Activated gamma-delta T cell (primary cell): ENCODE data around the gene NUFIP1.
"Not testable (repeated sequence)": the region's sequence is repeated elsewhere in the genome, so short reads cannot be mapped to it uniquely, and the experiment has no call there.

ENCODE experiments used
- DNase-seq: peaks from one replicate; lab custom pipeline; 2025; lab: John Stamatoyannopoulos, UW

NUFIP1 gene

DNA sequence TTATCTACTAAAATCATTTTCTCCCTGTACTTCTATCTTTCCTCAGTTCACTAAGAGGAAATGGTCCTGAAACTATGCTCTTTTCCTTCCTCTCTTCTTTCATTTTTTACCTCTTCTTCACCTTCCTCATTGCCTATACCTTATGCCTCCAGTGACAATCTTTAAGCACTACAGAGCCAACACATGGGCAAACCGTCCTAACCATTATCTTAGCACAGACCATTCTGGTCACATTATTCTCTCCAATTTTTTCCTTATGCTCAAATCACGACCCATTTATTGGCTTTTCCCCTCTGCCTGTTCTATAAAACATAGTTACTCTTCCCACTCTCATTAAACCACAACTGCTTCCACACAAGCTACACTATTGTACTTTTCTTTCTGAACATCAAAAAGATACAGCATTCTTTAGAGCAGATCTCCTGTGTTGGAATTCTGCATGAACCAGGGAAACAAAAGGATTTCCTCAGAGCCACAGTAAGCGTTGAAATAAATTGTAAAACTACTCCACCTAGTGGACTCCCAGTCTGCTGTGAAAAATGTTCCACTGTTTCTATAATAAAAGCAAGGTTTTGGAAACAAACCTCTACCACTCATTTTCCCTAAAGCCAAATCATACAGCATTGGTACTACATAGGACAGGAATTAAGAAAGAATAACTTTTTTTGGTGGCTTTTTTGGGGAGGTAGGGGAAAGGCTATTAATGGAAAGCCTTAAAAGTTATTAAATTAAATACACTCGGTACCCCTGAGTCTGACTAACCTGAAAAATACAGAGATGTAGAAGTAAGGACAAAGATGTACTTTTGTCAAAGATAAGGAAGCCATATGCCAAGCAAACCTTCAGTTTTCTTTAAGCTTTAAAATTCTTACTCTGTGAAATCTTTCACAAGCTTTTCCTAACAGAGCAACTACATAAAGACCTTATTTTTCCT, 19.5 kb downstream of the NUFIP1 start:
- DNase-seq: no peak

DNA sequence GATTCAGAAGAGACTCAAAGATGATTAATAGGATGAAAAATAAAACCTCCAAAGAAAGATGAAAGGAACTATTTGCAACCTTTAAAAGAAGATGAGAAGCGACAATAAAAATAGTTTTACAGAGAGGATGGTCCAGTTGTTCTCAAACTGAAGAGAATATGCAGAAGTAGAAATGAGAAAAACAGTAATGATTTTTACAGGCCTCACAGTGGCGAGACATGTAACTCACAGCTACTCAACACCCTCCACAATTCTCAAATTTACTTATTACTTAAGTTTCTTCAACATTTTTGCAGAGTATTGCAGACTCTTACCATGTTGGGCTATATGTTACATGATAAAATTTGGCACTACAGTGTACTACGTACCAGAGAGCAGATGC, 20.8 kb downstream of the NUFIP1 start:
- DNase-seq: no peak

DNA sequence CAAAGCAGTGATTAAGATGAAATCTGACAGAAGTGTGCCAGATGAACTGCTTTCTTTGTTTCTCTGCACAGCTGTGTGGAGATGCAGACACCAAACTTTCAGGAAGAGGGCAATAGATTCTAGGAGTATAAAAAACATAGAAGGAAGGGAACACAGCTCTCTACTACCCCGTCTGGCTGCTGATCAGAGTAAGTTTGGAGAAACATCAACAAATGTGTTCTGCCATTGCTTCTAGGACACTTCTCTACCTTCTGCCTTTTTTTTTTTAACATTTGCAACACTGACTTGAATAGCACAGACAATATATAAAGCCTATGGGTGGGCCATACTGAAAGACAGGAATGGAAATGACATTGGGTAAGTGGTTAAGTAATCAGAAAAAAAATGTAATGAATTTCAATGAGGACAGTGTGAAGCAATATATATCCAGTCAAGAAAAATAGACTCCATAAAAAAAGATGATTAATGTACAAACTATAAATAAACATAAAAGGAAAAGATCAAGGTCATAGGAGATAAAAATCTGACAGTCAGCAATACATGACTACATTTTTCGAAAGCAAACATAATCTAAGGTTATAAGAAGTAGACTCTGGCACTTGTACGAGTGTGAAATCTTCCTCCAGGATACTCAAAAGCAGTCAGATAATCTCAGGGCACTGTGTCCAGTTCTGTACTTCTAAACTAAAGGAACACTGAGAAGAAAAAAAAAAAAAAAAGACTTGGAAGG, 21.4 kb downstream of the NUFIP1 start:
- DNase-seq: no peak

GRCh38 chr13:44961997-44962396, 27.3 kb downstream of the NUFIP1 start:
- no peak for DNase-seq

GRCh38 chr13:44955406-44955805, 33.9 kb downstream of the NUFIP1 start:
- no peak for DNase-seq

- DNase-seq: no peak
Observed at GRCh38 chr13:44954224-44954623, 35.0 kb downstream of the NUFIP1 start.

DNA sequence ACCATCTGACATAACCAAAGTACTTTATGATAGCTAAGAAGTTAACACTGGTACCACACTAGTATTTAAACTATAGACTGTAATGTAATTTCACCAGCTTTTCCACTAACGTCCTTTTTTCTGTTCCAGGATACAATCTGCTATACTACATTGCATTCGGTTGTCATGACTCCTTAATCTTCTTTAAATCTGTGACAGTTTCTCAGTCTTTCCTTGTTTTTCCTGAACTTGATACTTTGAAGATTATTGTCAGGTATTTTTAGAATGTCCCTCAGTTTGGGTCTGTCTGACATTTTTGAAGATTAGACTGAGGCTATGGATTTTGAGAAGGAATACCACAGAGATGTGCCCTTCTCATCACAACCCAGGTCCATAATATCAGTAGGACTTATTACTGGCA, 36.6 kb downstream of the NUFIP1 start:
- no peak for DNase-seq

- no peak for DNase-seq
Observed at GRCh38 chr13:44951184-44951583, 38.1 kb downstream of the NUFIP1 start.

GRCh38 chr13:44943411-44943810, 45.9 kb downstream of the NUFIP1 start:
- not testable (repeated sequence) for DNase-seq

GRCh38 chr13:44938854-44939253, 50.4 kb downstream of the NUFIP1 start:
- DNase-seq: no peak

DNA sequence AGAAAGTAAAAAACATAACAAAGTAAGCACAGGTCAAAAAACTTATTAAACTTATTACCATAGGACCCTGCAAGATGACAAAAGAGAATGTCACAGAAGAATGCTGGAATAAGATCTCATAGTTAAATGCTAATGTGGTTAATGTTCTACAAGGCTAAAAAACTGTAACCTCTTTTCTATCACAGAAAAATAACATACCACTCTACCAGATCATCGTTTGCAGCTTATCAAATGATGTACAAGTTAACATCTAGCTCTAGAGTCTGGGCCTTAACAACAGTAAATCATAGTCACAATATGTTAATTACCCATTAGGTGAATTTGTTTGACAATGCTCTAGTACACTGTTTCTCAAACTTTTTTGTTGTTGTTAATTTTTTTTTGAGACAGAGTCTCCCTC, 53.0 kb downstream of the NUFIP1 start:
- DNase-seq: no peak

DNA sequence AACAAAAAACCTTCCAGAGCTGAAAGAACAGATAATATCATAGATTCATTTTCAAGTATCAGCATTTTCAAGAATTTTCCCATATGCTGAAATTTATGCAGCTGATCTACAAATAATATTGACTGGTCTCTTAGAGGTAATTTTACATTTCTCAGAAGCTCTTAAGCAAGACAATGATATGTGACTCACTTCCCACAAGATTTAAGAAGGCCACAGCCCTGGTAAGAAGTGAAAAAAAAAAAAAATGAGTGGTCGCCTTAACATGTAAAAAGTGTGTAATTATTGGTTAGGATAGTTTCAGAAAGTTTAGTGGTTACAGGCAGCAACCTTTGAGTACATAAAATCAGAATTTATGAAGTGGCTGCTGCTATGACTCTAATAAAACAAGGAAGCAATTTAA, 54.5 kb downstream of the NUFIP1 start:
- no peak for DNase-seq

- no peak for DNase-seq
Observed at GRCh38 chr13:44932850-44933251, 56.4 kb downstream of the NUFIP1 start.

DNA sequence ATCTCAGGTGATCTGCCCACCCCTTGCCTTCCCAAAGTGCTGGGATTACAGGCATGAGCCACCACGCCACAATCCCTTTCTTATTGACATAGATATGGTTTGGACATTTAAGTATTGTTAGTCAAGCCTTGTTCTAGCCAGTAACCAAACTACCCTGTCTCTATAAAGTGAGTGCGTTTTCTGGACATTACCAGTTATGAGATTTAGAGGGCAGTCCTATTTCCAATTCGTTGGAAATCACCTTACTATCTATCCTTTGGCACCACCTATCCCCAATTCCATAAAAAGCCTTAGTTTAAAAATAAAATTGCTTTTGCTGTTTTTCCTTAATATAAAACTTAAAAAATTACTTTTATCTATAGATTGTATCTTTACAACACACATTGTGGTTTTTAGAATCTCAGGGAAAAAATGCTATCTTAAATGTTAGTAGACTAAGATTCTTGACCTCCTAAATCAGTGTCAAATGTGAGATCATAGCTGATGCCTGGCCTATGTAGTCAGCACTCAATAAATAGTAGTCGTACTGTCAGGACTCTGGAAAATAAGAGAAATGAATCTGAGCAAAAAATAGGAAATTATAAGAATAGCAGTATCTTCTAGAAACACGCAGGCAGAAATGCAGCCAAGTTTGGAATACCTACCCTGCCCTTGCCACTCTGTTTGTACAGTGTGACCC, 57.0 kb downstream of the NUFIP1 start:
- no peak for DNase-seq

- DNase-seq: no peak
Observed at GRCh38 chr13:44930963-44931623, 58.2 kb downstream of the NUFIP1 start.

DNA sequence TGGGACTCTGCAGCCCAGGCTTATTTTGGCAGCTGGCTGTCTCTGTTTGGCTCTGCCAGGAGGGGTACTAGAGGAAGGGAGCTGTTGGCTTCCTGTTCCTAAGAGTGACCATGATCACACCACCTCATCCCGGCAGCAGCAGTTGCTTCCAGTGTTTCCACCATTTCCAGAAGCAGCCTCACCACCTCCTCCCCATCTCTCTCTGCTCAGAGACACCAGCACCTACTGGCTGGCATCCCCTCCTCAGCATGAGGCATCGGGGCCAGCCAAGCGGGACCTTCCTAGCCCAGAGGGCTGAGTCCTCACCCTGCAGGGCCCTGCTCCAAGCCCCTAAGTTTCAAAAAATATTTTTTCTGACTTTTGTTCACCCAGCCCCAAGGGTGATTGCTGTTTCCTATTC, 59.0 kb downstream of the NUFIP1 start:
- no peak for DNase-seq

DNA sequence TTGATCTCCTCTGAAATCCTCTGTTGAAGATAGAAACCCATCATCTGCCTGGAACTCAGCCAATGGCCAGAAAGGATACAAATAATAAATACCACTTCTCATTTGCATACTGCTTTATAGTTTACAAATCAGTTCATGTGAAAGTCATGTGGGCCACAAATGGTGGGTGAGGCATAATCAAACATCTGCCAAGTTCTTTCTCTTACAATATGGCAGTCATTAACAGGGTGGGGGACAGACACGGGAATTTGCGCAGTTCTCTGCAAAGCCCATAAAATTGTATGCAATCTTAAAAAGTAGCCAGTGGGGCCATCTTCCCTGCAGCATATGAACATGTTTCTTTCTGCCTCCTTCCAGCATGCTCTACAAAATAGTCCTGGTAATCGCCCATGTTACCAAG, 59.6 kb downstream of the NUFIP1 start:
- DNase-seq: no peak

DNA sequence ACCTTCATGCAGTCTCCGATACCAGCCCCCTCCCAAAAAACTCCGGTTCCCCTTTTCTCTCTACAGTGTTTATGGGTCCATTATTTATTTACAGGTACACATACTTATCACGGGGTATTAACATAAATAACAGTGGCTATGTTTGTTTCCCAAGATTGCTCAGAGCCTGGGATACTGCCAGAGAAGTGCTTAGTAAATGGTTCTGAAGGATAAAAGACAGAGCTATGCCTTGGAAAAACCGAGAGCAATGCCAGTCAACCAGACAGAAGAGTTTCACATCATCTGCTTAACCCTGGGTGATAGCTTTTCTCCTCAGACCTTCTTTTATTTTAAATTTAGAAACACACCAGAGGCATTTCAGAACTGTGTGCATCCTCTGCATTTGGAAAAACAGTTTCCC, 61.3 kb downstream of the NUFIP1 start:
- no peak for DNase-seq

GRCh38 chr13:44921931-44922758, 67.1 kb downstream of the NUFIP1 start:
- no peak for DNase-seq

DNA sequence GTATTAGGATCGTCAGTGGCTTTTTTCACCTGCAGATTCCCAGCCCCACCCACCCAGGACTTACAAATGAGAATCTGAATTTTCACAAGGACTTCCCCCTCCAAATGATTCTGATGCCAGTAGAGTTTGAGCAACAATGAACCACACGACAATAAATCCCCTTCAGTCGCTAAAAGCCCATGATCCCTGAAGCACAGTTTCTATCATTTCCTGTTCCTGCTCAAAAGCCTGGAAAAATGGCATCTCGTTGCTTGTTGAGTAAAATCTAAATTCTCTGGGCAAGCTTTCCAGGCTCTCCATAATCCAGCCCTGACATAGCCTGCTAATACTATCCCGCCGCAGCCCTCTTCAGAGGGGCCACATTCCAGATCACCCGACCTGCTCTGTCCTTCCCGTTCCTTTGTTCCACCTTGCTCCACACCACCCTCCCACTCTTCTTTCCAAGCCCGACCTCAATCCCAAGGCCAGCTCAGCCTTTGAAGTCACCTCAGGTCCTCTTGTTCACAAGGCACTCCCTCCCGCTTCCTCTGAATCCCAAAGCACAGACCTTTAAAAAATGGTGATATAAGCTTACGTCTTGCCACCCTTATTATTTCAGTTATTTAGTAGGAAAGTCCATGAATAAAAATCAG, 67.9 kb downstream of the NUFIP1 start:
- DNase-seq: no peak

DNA sequence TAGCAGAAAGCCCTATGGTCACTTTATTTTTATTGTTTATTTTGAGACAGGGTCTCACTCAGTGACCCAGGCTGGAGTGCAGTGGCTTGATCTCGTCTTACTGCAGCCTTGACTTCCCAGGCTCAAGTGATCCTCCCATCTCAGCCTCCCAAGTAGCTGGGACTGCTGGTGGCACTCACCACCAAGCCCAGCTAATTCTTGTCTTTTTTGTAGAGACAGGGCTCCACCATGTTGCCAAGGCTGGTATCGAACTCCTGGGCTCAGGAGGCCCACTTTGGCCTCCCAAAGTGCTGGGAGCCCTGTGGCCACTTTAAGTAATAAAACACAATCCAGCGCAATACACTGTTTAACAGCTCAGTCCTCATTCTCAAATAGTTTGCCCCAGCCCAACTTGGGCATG, 69.3 kb downstream of the NUFIP1 start:
- DNase-seq: no peak
